NCI-H748 (cell line): ENCODE measurements around the gene OR10G7.
"Not testable (repeated sequence)": the region's sequence is repeated elsewhere in the genome, so short reads cannot be mapped to it uniquely, and the experiment has no call there.

ENCODE experiments used
- DNase-seq: peaks from one replicate; lab custom pipeline; 2025; ENCODE audit not compliant: unreplicated experiment; lab: John Stamatoyannopoulos, UW

OR10G7 gene

DNA sequence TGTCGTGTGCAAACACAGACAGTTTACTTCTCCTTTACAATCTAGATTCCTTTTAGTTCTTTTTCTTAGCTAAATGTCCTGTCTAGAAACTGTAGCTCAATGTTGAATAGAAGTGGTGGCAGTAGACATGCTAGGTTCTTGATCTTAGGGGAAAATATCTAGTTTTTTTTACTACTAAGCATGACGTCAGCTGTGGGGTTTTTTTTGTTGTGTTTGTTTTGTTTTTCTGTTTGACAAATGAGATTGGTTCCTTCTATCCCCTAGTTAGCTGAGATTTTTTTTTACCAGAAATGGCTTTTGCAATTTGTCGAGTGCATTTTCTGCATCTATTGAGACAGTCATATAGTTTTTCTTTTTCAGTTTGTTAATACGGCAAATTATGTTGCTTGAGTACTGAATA is 2.3 kb upstream of the OR10G7 start:
- DNase-seq = no peak

DNA sequence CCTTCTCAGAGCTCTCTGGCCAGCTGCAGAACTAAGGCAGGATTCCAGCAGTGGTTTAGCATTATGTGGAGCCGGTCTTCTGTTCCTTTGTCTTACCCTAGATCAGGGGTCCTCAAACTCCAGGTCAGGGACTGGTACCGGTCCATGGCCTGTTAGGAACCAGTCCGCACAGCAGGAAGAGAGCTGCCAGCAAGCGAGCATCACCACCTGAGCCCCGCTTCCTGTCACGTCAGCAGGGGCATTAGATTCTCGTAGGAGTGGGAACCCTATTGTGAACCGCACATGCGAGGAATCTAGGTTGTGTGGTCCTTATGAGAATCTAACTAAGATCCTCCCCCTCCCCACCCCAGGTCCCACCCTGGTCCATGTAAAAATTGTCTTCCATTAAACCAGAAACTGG is 1.6 kb downstream of the OR10G7 start:
- no peak for DNase-seq

DNA sequence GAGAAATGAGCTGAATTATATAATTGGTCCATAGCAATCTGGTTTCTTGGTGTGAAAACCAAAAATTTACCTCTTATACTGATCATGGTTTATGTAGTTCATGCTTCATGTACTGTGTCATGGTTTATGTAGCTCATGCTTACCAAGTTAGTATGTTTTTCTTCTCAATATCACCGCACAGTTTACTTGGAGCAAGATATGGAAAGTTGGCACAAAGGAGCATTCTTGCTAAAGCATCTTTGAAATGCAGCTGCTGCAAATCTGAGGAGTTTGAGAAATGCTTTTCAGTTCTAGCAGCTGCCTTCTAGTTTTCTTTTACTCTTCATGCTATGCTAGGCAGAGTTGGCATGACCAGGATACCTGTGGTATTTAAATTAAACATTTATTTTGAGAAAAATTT is 4.5 kb downstream of the OR10G7 start:
- DNase-seq = no peak

DNA sequence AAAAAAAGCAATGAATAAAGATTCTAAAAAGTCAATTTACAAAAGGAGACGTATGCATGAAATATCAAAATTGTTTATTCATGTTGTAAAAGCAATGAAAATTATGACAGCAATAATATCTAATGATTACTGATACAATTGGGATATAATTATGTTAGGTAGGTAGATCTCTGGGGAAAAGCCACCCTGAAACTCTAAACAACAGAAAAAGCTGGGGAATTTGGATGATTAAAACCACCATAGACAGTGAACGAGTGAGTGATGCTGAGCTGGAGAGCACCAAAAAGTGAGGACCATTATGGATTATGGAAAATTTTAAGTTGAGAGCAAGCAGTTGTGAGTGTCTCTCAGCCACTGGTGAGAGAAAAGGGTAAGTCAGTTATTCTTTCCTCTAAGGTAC is 14.6 kb downstream of the OR10G7 start, which contains the start of gene OR10G8:
TSS of gene OR10G8 (plus strand) at position 301 of the 400 bp plus-strand sequence. CDS start 2,825 bp downstream, outside the sequence.
- no peak for DNase-seq

DNA sequence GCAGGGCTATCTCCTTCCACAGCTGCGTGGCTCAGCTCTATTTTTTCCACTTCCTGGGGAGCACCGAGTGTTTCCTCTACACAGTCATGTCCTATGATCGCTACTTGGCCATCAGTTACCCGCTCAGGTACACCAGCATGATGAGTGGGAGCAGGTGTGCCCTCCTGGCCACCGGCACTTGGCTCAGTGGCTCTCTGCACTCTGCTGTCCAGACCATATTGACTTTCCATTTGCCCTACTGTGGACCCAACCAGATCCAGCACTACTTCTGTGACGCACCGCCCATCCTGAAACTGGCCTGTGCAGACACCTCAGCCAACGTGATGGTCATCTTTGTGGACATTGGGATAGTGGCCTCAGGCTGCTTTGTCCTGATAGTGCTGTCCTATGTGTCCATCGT is 25.3 kb downstream of the OR10G7 start:
- DNase-seq = not testable (repeated sequence)

DNA sequence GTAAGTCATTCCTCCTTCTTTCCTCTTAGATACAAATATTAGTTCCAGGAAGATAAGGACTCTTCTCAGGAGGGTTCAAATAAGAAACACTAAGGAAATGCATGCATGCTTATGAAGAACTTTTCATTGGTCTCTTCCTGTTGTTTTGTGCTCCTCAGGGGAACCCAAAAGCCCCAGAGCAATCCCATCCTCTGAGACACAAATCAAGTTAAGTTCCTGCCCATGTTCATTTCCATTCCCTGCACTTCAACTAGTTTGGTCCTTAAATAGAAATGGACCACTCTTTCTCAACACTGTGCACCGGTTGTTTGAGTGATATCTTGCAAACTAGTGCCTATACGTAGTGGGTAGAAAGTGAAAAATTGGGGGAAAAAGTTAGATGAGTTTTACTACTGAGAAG is 28.4 kb downstream of the OR10G7 start, which contains the start of gene OR10G4:
TSS of gene OR10G4 (plus strand) at position 301 of the 400 bp plus-strand sequence. CDS start 2,578 bp downstream, outside the sequence.
- DNase-seq = no peak

DNA sequence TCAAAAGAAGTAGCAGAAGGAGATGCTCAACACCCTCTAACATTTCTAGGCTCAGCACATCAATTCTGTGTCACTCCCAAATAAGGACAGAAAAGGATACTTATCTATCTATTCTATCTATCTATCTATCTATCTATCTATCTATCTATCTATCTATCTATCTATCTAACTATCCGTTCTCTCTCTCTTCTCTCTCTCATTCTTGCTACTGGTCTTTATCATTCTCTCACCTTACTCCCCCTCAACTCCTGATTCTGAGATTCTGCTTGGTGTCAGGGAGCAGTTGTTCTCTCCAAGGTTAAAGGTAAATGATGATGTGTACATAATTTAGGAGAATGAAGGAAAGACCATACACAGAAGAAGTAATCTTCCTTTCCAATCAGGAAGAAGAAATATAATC is 46.0 kb downstream of the OR10G7 start, which contains the start of gene OR10G6:
TSS of gene OR10G6 (minus strand) at position 43 of the 400 bp plus-strand sequence. CDS start at position 43, 0 bp downstream.
- DNase-seq = no peak
